SW480 (cell line): ENCODE measurements around the gene STAB1.

Source experiments
- DNase-seq: peaks from one replicate; pipeline ENCODE4 v3.0.0-alpha.2; 2016; ENCODE audit warnings: low spot score

The STAB1 gene

DNA sequence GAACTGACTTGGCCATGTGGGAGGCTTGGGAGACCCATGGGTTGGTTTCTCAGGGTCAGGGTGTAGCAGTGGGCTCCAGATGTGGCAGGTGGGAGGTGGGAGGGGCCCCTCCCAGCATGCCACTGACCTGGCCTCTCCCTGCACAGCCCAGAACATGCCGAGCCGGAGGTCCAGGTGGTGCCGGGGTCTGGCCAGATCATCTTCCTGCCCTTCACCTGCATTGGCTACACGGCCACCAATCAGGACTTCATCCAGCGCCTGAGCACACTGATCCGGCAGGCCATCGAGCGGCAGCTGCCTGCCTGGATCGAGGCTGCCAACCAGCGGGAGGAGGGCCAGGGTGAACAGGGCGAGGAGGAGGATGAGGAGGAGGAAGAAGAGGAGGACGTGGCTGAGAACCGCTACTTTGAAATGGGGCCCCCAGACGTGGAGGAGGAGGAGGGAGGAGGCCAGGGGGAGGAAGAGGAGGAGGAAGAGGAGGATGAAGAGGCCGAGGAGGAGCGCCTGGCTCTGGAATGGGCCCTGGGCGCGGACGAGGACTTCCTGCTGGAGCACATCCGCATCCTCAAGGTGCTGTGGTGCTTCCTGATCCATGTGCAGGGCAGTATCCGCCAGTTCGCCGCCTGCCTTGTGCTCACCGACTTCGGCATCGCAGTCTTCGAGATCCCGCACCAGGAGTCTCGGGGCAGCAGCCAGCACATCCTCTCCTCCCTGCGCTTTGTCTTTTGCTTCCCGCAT is 7.9 kb upstream of the STAB1 start:
- DNase-seq, result no peak

DNA sequence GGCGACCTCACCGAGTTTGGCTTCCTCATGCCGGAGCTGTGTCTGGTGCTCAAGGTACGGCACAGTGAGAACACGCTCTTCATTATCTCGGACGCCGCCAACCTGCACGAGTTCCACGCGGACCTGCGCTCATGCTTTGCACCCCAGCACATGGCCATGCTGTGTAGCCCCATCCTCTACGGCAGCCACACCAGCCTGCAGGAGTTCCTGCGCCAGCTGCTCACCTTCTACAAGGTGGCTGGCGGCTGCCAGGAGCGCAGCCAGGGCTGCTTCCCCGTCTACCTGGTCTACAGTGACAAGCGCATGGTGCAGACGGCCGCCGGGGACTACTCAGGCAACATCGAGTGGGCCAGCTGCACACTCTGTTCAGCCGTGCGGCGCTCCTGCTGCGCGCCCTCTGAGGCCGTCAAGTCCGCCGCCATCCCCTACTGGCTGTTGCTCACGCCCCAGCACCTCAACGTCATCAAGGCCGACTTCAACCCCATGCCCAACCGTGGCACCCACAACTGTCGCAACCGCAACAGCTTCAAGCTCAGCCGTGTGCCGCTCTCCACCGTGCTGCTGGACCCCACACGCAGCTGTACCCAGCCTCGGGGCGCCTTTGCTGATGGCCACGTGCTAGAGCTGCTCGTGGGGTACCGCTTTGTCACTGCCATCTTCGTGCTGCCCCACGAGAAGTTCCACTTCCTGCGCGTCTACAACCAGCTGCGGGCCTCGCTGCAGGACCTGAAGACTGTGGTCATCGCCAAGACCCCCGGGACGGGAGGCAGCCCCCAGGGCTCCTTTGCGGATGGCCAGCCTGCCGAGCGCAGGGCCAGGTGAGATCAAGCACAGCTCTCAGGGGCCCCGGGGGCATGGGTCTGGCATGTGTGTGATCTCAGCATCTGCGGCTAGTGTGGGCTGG is 7.1 kb upstream of the STAB1 start:
- DNase-seq, result no peak

DNA sequence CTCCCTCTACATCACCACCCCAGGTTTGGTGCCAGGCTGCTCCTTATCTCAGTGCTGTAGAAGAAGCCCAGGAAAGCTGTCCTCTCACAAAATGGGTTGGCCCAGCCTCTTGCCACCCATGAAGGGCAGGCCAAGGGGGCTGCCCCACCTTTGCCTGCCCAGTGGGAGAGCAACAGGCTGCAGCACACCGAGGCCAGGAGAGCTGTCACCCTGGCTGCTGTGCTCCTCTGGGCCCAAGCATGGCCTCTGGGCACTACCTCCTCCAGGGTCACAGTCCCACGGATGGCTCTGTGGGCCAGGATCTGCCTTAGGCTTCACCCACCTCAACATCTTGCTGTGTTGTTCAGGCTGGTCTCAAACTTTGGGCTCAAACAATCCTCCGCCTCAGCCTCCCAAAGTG is 6.4 kb upstream of the STAB1 start:
- DNase-seq, result no peak

DNA sequence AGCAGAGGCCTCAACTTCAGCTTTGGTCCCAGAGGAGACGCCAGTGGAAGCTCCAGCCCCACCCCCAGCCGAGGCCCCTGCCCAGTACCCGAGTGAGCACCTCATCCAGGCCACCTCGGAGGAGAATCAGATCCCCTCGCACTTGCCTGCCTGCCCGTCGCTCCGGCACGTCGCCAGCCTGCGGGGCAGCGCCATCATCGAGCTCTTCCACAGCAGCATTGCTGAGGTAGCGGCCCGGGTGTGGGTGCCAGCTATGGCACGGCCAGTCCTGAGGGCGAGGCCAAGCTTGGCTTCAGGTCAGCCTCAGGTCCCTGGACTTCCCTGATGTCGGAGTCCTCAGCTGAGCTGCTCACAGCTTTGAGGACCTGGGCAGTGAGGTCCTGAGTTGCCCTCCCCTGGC is 5.7 kb upstream of the STAB1 start:
- DNase-seq, result no peak

DNA sequence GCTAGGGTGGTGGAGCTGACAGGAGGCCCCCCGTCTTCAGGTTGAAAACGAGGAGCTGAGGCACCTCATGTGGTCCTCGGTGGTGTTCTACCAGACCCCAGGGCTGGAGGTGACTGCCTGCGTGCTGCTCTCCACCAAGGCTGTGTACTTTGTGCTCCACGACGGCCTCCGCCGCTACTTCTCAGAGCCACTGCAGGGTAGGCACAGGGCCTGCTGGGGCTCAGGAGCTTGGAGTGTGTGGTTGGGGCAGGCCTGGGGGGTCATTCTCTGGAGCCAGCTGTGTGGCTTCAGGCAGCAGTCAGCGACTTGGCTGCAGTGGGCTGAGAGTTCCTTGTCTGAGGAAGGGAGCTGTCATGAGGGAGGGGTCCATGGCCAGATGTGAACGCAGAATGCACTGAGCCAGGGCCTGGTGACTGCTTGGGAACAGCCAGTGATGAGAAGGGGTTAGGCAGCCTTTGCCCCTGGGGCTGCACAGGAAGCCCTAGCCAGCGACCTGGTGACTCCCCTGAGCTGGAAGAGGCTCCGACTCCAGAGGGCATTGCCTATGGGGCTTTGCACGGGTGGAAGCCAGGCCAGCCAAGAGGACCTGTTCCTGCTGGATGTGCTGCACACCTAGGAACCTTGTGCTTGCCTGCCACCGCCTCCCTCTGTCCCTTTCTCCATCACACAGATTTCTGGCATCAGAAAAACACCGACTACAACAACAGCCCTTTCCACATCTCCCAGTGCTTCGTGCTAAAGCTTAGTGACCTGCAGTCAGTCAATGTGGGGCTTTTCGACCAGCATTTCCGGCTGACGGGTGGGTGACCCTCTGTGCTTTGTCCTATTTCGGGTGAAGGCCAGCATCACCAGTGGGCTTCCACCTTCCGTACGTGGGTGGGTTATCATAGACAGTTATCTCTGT is 4.9 kb upstream of the STAB1 start:
- DNase-seq, result no peak

DNA sequence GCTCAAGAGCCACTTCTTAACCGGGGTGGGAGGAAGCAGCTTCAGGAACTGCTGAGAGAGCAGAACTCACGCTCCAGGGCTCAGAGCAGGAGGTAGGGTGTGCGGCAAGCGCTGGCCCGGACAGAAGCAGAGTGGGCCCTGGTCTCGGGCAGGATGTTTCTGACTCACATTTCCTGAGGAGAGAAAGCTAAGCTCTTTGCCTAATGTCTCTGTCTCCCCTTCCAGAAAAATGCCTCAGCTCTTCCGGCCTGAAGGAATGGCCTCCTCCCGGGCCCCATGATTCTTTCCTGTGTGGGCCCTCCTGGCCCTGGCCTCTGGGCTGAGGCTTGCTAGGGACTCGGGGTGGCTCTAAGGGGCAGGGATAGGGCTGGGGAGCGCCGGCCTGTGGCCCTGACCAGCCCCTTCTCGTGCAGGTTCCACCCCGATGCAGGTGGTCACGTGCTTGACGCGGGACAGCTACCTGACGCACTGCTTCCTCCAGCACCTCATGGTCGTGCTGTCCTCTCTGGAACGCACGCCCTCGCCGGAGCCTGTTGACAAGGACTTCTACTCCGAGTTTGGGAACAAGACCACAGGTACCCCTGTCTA is 4.1 kb upstream of the STAB1 start:
- DNase-seq, result no peak

DNA sequence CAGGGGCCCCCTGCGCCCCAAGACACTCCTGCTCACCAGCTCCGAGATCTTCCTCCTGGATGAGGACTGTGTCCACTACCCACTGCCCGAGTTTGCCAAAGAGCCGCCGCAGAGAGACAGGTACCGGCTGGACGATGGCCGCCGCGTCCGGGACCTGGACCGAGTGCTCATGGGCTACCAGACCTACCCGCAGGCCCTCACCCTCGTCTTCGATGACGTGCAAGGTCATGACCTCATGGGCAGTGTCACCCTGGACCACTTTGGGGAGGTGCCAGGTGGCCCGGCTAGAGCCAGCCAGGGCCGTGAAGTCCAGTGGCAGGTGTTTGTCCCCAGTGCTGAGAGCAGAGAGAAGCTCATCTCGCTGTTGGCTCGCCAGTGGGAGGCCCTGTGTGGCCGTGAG is 3.1 kb upstream of the STAB1 start:
- no peak for DNase-seq

DNA sequence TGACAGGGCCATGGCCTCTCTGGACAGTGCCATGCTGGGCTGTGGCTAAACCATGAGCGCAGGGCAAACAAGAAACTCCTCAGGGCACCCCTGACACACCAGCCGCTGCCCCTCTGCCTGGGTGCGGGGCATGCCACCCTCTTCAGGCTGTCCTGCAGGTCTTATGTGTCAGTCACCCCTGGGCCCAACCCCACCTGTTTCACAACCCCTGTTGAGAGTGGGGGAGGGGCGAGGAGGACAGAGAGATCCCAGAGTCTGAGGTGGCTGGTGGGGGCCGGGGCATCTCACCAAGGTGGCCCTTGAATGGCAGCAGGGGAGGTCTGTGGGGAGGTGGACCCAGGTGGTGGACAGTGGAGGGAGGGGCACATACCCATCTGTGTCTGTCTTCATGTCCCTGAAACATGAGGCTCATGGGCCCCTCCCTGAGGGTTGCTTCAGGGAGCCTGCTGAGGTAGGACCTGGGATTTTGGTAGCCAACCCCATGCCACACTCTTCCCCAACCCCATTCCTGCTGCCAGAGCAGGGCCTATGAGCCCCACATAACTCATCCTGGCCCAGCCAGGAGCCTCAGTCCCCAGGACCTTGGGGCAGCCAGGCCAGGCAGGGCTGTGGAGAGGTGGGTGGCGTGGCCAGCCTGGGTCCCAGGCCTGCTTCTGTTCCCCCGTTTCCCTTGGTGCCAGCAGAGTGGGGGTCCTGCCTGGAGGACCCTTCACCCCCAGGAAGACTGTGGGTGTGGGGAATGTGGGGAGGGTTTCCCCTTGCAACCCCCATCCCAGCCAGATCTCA is 1.7 kb upstream of the STAB1 start:
- DNase-seq, result no peak

DNA sequence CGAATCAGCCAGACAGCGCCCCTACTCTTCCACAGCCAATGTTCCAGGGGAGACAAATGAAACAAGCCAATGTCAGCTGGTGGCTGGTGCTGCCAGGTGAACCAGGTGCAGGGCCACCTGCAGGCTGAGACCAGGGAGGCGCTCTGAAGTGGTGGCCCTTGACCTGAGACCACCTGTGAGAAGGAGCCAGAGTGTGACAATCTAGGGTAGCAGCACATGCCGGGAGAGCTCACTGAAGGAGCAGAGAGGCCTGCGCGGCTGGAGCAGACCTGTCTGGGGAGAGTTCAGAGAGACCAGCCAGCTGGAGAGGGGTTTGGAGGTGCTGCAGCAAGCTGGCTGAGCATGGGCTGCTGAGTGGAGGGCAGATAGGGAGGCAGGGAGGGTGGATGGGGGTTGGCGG is 693 bp upstream of the STAB1 start:
- DNase-seq, result no peak

DNA sequence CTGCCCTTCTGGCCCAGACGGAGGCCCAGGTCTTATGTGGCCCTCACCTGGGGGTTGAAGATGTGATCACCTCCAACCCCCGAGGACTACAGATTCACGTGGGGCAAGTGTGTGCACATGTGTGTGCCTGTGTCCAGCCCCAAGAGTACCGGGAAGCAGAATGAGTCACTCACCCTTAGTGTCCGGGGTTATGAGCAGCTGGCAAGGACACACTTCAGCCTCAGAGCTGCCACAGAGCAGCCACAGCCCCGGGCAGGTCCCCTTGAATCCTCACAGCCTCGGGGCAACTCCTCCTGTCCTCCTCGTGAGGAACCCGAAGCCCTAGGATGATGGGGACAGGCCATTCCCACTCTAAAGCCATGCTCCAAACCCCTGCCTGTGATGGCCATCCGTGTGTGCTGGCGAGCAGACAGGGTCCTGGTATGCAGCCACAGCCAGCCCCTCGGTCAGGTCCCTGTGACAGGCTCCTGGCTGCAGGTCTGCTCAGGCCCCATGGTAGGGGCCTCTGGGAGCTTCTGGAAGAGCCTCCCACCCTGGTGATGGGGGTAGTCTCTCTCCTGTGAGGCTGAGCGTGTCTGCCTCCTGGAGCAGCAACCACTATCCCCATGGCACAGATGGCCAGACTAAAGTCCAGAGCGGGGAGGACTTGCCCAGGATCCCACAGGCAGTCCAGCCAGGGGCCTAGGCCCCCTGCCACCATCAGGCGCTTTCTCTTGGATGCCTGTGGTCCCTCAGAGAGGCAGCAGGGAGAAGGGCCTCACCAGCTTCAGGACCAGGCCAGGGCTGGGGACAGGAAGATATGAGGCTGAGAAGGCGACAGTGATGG is 852 bp downstream of the STAB1 start:
- DNase-seq, result peak; percentile 30

DNA sequence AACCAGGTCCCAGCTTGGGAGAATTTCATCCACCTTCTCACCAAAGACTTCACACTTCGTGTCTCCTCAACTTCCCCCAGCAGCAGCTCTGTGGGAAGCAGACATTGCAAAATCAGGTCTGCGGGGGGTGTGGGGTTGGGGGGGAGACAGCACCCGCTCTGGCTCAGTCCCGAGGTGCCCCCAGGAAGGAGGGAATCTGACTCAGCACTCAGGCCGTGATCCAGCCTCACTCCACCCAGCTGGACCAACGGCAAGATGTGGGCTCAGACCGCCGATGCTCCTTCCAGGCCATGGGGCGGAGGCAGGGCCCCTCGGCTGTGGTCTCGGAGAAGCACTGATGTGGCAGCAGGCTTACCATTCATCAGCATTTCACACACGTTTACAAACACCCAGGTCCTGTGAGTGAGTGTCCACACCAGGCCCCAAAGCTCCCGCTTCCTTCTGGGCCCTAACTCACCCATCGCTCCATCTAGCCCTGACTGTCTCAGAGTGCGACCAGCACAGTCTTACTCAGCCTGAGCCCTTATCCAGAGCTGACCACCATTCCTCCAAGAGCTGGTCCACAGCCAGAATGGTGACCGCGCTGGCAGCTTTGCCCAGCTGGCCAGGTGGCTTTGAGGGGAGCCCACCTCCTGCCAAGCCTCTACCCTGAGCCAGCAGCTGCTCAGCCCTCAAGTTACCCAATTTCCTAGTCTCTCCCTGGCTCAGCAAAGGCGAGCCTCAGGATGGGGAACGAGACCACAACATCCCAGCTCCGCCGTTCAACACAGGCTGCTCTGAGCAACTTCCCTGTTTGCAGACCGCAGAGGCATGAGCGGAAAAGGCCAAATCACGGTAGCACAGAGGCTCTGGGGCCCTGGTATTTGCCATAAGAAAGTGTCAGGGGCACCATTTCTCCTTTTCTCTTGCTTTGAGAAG is 3.3 kb downstream of the STAB1 start:
- DNase-seq, result no peak

DNA sequence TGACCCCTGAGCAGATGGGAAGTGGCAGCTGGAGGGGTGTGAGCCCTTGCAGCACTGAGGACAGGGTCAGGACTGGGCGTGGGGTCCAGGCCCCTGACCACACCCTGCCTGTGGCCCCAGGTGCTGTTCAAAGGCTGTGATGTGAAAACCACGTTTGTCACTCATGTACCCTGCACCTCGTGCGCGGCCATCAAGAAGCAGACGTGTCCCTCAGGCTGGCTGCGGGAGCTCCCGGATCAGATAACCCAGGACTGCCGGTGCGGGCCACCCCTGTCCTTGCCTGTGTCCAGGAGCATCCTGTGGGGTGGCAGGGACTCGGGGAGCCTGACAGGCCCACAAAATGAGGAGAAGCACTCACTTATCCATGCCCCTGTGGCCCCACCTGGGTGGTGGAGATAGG is 5.9 kb downstream of the STAB1 start:
- DNase-seq, result no peak

DNA sequence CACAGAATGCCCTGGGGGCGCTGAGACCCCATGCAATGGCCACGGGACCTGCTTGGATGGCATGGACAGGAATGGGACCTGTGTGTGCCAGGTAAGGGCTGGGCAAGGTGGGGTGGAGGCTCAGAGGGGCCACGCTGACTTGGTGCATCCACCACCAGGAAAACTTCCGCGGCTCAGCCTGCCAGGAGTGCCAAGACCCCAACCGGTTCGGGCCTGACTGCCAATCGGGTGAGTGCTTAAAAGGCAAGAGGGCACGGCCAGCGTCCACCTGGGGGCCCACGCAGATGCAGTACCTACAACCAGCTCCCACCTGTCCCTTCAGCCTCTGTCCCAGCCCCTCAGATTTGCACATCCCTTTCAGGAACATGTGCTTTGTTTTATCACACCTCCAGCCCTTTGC is 6.9 kb downstream of the STAB1 start:
- no peak for DNase-seq

DNA sequence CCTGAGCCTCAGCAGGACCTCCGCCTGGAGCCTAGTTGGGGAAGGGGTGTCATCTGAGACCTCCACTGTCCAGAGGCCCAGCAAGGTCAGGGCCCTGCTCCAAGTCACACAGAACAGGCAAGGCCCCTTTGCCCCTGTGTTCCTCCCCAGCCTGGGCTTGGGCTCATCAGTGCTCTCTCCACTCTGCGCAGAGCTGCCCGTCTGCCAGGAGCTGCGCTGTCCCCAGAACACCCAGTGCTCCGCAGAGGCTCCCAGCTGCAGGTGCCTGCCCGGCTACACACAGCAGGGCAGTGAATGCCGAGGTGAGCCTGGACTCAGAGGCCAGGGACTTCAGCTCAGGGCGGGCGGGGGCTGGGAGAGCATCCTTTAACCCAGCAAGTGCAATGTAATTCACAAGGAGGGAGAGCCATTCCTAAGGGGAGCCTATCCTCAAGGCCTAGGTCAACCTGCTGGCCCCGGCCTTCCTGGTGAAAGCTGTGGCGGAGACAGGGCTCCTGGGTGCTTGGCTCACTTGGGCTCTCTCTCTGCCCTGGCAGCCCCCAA is 7.7 kb downstream of the STAB1 start:
- DNase-seq, result no peak

DNA sequence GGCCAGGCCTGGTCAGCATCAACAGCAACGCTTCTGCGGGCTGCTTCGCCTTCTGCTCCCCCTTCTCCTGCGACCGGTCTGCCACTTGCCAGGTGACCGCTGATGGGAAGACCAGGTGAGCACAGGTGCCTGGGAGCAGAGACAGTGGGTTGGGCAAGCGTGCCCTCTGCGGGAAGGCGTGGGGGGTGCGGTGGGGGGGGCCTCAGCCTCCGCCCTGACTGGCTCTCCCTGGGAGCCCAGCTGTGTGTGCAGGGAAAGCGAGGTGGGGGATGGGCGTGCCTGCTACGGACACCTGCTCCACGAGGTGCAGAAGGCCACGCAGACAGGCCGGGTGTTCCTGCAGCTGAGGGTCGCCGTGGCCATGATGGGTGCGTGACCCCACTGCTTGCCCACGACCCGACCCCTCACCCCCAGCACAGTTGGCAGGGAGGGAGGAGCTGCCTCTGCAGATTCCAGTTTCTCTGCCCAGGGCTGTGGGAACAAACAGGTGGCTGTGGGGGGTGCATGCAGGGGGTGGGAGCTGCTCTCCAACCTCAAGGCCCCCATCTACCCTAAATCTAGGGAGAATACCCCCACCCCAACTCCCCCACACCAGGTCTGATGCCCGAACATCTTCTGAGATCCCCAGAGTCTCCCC is 8.8 kb downstream of the STAB1 start:
- no peak for DNase-seq

DNA sequence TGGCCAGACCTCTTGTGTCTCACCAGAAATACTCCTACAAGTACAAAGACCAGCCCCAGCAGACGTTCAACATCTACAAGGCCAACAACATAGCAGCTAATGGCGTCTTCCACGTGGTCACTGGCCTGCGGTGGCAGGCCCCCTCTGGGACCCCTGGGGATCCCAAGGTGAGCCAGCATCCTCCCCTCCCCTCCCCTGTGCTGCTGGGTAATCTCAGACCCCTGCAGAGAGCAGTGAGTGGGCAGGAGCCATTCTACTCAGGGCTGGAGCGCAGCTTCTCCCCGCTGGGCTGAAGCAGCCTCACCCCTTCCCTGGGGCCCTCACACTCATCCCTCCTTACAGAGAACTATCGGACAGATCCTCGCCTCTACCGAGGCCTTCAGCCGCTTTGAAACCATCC is 9.8 kb downstream of the STAB1 start:
- DNase-seq, result no peak

DNA sequence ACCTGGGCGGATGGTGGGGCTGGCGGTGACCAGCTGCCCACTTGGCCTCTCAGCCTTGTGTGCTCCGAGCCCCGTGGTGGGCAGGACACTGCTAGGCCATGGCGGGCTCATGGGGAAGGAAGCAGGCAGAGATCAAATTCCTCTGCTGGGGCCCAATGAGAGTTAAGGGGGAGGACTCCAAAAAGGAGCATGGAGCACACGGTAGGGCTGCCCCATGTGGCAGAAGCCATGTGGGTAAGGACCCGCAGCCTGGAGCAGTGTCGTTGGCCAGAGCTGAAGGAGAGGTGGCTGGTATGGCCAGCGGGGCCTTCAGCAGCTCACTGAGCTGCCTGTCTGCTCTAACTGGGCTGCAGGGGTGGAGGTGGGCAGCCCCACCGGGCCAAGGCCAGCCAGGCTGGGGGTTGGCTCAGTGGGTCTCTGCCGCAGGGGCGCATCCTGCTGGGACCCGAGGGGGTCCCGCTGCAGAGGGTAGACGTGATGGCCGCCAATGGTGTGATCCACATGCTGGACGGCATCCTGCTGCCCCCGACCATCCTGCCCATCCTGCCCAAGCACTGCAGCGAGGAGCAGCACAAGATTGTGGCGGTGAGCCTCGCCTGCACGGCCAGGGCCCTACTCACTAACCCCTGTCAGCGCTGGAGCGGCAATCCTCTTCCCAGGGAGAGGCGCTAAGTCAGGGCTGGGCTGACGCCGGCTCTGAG is 11.3 kb downstream of the STAB1 start:
- DNase-seq, result no peak

DNA sequence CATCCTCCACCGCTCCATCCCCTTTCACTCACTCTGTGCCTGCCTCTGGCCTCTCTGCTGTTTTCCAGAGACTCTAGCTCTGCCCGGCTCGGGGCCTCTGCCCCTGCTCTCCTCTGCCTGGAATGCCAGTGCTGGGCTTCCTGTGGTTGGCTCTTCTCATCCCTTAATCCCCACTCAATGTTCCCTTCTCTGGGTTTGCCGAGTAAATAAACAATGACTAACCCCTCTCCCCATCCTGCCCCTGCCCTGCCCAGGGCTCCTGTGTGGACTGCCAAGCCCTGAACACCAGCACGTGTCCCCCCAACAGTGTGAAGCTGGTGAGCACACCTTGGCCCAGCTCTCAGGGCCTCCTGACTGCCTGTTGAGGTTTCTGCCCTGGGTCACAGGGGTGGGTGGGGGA is 12.2 kb downstream of the STAB1 start:
- DNase-seq, result peak; percentile 81
